ENCODE measurements around the gene GRM4. TPM values are rescaled to one million over a fixed set of nuclear protein-coding genes. Genes with fewer than 3 reads are reported as not detected.

The GRM4 gene
- total and polyA plus RNA-seq, 4 donors, result not detected

DNA sequence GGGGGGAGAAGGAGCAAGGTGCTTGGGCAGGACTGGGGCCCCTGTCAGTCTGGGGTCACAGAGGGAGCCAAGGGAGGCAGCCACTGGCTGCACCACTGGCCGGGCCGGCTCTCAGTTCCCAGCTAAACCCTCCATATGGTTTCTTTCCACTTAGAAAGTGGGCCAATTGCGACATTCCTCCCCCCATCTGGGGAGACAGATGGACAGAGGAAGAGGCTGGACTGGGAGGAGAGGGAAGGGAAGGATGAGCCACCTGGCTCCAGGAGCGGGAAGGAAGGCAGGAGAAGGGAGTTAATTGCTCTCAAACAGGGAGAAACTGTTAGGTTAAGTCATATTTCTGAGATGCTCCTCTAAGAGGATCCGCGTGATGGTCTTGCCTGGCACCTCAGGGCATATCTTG, 82.2 kb downstream of the GRM4 start:
- Histone ChIP-seq H3K4me1 (ENCODE audit: control insufficient read depth in 4 of 4, insufficient read depth in 4 of 4, low read length in 3 of 4) (no peaks in the 10 kb centered on the region), H3K9me3 (ENCODE audit: control insufficient read depth in 4 of 4, low read length in 3 of 4) (no peaks in the 10 kb centered on the region), H3K36me3 (ENCODE audit: control insufficient read depth in 4 of 4, insufficient read depth in 3 of 4, low read depth in 1 of 4, low read length in 3 of 4) (no peaks in the 10 kb centered on the region), H3K9ac (ENCODE audit: low read depth in 1 of 2, low read length in 2 of 2) (no peak overlapping the region), H3K4me3 (ENCODE audit: low read depth in 1 of 3, low read length in 3 of 3) (no peak overlapping the region), H3K27me3 (ENCODE audit: control insufficient read depth in 4 of 4, insufficient read depth in 4 of 4, low read length in 3 of 4) (peaks cover 0 to 12% (median under 1%) of the 10 kb centered on the region in 4 donors), H3K27ac (ENCODE audit: low read depth in 1 of 2, low read length in 2 of 2) (no peak overlapping the region)
- 70% methylated on average over 6 of the region's 6 CpGs for WGBS
- no peak for DNase-seq (ENCODE audit: low spot score)
- TF ChIP-seq RXRA (IDR thresholded peaks at IDR 0.05) (no peak), RAD21 (IDR thresholded peaks at IDR 0.05) (no peak), ATF3 (IDR thresholded peaks at IDR 0.05) (no peak), HNF4A (conservative IDR thresholded peaks at IDR 0.05) (no peak), HNF4G (IDR thresholded peaks at IDR 0.05) (no peak), GABPA (IDR thresholded peaks at IDR 0.05 in 1 of 2, conservative IDR thresholded peaks at IDR 0.05 in 1 of 2) (no peak), FOXA1 (IDR thresholded peaks at IDR 0.05) (no peak), JUND (IDR thresholded peaks at IDR 0.05) (no peak), ZBTB33 (IDR thresholded peaks at IDR 0.05) (no peak), FOXA2 (IDR thresholded peaks at IDR 0.05) (no peak), EGR1 (IDR thresholded peaks at IDR 0.05; ENCODE audit: low read depth in 2 of 2) (no peak), YY1 (IDR thresholded peaks at IDR 0.05) (no peak), CTCF (IDR thresholded peaks at IDR 0.05; ENCODE audit: low read depth, low read length, missing input control) (no peak), SP1 (IDR thresholded peaks at IDR 0.05) (no peak), NR2F2 (IDR thresholded peaks at IDR 0.05) (no peak), MAX (IDR thresholded peaks at IDR 0.05) (no peak), TAF1 (conservative IDR thresholded peaks at IDR 0.05) (no peak)
- TF ChIP-seq, protein P1, sequence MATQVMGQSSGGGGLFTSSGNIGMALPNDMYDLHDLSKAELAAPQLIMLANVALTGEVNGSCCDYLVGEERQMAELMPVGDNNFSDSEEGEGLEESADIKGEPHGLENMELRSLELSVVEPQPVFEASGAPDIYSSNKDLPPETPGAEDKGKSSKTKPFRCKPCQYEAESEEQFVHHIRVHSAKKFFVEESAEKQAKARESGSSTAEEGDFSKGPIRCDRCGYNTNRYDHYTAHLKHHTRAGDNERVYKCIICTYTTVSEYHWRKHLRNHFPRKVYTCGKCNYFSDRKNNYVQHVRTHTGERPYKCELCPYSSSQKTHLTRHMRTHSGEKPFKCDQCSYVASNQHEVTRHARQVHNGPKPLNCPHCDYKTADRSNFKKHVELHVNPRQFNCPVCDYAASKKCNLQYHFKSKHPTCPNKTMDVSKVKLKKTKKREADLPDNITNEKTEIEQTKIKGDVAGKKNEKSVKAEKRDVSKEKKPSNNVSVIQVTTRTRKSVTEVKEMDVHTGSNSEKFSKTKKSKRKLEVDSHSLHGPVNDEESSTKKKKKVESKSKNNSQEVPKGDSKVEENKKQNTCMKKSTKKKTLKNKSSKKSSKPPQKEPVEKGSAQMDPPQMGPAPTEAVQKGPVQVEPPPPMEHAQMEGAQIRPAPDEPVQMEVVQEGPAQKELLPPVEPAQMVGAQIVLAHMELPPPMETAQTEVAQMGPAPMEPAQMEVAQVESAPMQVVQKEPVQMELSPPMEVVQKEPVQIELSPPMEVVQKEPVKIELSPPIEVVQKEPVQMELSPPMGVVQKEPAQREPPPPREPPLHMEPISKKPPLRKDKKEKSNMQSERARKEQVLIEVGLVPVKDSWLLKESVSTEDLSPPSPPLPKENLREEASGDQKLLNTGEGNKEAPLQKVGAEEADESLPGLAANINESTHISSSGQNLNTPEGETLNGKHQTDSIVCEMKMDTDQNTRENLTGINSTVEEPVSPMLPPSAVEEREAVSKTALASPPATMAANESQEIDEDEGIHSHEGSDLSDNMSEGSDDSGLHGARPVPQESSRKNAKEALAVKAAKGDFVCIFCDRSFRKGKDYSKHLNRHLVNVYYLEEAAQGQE (IDR thresholded peaks at IDR 0.05), result no peak
